GM18907 (cell line): Measurements from ENCODE around the gene BPIFA1.

Experiments used
- ATAC-seq: cut with Tn5 transposase; IDR thresholded peaks from one replicate; pipeline ENCODE4 v1.9.1; 2021; ENCODE audit warnings: mild to moderate bottlenecking, moderate library complexity; ENCODE audit not compliant: unreplicated experiment

Gene BPIFA1

DNA sequence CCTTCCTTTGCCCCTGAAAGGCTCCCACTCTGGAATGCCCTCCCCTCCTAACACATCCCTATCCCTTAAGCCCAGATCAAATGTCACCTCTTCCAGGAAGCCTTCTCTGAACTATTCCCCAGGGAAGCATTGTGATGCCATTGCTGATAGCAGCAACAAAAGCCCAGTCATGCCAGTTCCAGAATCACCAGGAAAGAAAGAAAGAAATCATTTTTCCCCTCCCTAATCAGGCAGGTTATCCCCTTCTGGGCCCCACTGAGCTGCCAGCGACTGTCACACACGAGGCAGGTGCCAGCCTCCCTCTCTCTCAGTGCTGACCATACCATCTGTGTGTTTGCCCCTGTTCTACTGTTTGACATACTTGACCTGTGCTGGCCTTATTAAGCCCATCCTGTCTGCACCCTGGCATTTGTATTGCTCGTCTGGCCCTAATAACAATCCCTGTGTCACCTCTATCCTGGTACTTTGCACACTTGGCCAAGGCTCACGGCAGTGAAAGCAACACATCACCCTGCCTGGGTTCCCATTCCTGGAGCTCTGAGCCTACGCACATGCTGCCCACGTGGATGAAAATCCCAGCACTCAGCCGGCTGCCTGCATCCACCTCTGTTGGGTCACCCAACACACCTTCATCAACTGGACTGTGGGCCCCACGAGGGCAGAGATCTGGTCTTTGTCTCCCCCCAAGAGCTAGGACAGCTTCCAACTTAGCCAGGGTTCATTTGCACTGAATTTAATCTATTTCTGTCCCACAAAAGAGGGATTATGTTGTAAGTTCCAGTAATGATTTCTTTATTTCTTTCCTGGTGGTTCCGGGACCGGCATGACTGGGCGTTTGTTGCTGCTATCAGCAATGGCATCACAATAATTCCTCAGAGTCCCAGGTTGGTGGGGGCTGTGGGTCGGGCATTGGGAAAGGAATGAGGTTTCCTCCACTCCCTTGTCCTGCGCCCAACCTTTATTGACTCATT, 42.0 kb downstream of the BPIFA1 start:
- no peak for ATAC-seq

DNA sequence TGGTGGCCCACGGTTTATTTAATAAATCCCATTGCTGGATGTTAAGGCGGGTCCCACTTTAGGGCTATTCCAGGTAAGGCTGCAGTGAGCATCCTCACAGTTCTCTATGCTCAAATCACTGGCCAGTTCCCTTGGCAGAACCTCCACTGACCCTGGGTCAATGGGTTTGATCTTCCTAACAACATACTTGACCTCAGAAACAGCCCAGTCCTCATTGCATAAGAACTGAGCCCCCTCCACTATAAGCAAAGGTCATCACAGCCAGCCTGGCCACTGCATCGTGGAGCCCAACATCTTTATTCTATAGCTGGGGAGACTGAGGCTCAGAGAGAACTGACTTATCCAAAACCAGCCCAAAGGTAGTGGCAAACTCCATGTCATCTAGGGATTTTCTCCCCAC, 42.9 kb downstream of the BPIFA1 start:
- no peak for ATAC-seq

DNA sequence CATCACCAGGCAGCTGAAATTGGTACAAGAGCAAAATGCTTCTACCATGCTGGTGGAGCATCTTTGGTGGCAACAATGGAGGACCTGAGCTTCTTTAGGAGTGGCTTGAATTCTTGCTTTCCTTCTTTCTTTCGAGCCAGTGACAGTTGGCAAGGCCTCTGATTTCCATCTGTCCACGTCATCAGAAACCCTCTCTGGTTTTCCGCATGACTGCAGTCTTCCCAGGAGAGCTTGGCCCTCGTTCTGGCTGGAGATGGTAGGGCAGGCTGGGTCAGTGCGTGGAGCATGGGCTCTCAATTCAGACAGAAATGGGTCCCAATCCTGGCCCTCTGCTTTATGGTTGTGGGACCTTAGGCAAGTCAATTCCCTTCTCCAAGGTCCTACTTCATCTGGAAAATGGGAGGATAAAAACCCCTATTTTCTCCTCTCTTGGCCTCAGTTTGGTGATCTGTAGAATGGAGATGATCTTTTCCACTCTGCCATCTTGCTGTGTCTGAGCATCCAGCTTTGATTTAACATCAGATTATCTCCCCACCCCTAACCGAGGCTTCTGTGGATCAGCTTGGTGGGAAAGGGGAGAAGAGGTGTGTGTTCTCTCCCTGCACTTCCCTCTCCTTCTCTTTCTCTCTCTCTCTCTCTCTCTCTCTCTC, 43.6 kb downstream of the BPIFA1 start:
- no peak for ATAC-seq

DNA sequence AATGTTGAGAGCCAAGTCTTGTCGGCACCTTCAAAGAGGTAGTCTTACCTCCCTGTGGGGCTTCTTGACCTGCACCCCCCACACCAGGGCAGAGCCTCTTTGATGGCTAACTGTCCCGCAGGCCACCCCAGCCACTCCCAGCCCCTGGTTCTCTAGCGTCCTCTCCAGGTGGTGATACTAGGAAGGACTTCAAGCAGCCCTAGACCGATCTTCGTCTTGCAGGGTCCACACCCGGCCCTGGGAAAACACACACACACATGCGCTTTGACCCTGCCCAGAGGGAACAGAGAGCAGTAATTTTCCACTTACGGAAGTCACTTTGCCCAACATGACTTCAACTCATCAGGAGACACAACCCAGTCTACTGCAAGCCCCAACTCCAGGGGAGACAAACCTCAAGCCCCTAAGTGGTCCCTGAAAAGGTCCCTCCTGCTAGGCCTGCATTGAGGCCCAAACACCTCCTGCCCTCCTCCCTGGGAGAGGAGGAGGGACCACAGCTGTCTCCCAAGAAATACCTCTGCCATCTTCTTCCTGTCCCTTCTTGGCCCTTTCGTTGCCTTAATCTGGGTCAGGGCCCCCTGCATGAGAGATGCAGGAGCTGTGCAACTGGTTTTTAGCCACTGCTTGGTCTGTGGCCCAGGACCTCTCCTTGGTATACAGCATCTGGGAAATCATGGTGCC, 44.3 kb downstream of the BPIFA1 start:
- no peak for ATAC-seq

DNA sequence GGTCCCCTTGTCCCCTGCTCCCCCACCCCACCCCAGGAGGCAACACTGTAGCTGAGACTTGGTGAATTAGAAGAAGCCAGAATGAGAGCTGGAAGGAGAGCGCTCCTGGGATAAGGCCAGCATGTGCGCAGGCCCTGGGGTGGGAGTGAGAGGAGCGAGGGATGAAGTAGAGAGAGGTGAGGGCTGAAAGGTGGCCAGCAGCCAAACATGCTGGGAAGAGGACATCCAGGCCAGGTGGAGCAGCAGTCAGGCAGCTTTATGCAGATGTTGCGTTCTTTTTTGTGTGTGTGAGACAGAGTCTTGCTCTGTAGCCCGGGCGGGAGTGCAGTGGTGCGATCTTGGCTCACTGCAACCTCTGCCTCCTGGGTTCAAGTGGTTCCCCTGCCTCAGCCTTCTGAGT, 45.0 kb downstream of the BPIFA1 start:
- no peak for ATAC-seq

DNA sequence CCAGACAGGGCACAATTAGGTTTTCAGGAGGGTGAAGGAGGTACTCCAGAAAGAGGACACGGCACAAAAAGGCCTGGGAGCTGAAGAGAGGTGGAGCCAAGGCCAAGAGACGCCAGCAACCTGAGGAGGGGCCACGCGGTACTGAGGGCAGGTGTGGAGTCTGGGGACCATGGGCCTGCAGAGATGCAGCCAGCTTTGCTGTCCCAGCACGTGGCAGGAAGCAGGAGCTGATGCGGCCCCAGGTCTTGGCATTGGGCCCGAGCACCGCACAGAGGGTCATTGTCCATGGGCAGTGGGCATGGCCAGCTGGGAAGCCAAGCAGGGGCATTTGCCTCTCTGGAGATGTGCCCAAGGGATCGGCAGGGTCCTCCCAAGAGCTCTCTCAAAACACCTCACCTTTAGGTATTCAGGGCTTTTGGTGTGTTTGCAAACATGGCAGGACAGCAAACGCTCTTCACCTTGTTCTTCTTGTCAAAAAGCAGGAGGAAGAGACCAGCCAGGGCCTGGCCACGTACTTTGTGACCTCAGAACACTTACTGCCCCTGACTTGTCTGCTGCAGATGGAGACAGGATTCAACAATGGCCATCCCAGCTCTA, 45.9 kb downstream of the BPIFA1 start:
- no peak for ATAC-seq

DNA sequence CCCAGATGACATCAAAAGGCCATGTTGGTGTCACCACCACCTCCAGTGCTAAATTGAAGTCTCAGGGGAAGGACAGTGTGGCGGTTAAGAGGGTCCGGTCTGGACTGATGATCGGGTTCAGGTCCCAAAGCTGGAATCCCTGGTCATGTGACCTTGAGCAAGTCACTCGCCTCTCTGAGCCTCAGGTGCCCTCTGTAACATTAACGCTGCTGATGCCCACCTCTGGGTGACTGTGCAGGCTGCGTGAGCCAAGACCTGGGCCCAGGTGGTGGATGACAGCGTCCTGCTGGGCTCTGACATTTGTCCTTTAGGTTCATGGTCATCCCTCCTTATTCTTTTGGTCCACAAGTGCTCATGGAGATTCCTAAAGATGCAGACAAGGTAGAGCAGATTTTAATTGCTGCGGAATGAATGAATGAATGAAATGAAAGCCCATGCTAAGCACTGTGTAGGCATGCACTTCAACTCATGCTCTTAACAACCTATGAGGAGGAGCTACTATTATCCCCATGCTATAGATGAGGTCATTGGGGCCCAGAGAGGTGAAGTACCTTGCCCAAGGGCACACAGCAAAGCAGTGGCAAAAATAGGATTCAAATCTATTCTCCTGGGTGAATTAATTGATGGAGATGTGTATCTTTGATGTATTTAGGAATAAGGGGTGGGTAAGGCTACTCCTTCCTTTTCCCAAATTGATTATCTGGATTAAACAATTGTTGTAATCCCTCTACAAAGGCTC, 46.6 kb downstream of the BPIFA1 start:
- ATAC-seq, result no peak

DNA sequence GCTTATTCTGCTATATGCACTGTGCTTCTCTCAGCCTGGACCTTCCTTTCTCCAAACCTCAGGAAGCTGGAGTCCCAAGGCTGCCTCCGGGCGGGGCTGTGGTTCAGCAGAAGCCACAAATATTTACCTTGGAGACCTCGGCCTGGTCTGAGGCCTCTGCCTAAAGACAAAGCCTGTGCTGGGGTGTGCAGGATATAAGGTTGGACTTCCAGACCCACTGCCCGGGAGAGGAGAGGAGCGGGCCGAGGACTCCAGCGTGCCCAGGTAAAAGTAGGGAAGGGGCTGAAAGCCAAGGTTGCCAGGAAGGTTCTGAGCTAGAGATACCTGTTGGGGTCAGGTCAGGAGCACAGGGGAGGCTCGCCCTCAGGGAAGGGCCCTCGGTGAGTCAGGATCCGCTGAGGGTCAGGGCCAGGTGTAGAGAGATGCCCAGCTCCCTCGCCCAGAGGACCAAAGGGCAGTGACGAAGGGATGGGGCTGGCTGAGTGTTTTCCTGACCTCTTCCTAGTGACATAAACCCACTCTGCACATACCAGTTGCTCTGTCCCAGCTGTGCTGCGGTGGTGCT, 47.3 kb downstream of the BPIFA1 start, which contains the start of gene BPIFB1:
Gene BPIFB1 (plus strand): TSS at position 224 of the 565 bp plus-strand sequence. CDS start 2,860 bp downstream, outside the sequence.
- no peak for ATAC-seq

DNA sequence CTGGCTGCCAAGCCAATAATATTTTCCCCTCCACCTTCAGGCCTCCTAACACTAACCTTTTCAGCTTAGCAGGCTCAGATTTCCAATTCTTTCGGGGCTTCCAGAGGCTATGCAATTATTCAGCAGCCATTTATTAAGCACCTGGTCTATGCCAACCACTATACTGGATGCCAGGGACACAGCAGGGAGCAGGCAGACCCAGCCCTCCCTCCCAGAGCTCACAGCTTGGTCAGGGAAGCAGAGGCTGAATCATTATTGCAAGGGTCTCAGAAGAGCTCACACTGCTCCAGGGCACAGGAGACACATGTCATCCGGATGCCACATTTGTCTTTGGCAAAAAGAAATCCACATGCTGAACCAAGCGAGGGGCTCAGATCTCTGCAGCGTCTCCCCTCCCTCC, 48.5 kb downstream of the BPIFA1 start:
- ATAC-seq, result no peak

DNA sequence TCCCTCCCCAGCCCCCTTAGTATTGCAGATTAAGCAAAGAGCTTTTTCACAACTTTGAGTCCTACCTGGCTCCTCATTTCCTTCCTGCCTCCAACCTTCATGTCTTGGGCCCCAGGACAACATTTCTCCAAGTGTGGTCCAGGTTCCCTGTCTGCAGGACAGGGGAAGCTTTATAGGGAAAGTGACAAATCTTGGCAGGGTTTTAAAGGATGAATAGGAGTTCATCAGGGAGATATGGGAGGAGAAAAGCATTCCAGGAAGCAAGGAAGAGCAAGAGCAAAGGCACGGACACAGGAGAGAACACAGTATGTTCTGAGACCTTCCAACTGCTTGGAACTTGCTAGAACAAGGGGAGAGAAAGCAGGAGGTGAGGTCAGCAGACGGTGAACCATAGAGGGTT, 49.1 kb downstream of the BPIFA1 start:
- ATAC-seq, result no peak

DNA sequence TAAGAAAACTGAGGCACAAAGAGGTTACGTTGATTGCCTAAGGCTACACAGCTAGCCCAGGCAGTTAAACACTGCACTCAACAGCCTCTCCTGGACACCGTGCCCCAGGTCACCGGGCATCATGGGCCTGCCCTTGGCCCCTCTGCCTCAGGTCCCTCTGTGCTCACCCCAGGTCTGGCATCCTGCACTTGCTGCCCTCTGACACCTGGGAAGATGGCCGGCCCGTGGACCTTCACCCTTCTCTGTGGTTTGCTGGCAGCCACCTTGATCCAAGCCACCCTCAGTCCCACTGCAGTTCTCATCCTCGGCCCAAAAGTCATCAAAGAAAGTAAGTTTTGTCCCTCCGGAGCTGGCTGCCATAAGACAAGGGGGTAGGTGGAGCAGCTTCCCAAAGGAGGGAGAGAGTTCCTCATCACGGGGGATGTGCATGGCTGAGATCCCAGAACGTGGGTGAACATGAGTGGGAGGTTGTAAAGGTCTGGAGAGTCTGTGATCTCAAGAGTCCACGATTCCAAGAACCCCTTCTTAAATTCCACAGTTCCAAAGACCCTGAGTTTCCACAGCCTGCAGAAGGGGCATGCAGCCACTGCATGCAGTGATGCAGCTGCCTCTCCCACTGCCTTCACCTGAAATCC, 50.2 kb downstream of the BPIFA1 start:
- no peak for ATAC-seq

DNA sequence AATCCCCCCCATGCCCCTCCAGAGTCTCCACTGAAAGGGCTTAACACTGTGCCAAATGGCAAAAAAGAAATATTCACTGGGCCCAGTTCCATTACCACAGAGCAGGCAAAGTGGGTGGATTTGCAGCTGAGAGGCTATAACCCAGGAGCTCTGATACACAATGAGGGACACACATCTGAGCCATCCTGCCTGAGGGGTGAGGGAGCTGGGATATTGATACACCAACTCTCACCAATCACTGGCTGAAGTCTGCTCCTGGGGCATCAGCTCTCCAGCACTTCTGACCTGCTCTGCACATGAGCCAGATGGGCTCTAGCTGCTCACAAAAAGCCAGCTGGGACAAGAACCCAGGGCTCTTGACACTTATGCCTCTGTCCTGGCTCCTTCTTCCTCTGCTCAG, 52.1 kb downstream of the BPIFA1 start:
- no peak for ATAC-seq

DNA sequence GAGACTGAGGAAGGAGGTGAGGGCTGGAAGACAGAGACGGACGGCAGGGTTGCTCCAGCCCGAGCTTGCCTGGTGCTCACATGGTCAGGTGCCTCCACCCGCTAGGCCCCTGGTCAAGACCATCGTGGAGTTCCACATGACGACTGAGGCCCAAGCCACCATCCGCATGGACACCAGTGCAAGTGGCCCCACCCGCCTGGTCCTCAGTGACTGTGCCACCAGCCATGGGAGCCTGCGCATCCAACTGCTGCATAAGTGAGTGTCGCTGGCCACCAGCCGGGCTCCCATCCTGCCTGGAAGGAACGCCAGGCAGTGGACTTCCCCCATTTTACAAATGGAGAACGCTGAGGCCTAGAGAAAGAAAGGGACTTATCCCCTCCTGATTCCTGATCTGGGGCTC, 55.1 kb downstream of the BPIFA1 start:
- no peak for ATAC-seq

DNA sequence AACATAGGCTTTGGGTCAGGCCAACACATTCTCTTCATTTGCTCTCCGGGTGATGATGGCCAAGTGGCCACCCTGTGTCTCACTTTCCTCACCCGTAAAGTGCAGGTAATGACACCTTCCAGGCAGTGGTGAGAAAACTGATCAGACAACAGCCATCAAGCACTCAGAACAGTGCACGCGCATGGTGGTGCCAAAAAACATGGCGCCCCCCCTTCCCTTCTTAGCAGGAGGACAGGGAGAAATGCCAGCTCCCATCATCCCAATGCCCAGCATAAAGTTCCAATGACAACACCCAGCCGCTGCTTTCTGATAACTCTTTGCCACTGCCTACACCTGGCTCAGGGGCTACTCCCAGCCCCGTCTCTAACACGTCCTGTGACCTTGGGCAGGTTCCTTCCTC, 55.6 kb downstream of the BPIFA1 start:
- ATAC-seq, result no peak

DNA sequence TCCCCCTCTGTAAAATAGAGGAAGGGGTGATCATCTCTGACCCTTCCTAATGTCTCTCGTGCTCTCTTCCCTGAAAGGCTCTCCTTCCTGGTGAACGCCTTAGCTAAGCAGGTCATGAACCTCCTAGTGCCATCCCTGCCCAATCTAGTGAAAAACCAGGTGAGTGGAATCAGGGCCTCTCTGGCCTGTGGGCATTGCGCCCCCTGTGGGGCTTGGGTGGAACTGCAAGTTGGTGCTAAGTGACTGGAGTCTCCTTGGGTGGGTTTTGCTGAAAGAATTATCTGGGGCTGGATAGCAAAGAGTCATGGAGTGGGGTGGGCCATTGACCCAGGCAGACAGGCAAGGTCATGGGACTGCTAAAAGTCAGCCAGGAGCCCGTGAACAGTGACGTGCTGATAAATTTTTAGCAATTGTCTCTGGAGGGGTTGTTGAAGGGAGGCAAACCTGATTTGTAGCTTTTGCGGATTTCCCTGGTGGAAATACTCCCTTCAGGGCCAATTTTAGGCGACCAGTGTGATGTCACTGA, 56.1 kb downstream of the BPIFA1 start:
- no peak for ATAC-seq
